GM12891 (cell line): ENCODE results near the gene KRT6B.

Experiments
- DNase-seq: peaks from one replicate; pipeline ENCODE4 v3.0.0; 2011; ENCODE audit warnings: low spot score; ENCODE audit not compliant: insufficient read length
- FAIRE-seq: peaks from 2 replicates; lab custom pipeline; 2011; peaks lifted over from hg19 to GRCh38; lab: Jason Lieb, UNC
- PAX5 ChIP-seq: IDR thresholded peaks from 2 replicates; pipeline ENCODE4 v1.6.1; 2011; ENCODE audit warnings: low read length, moderate library complexity, mild to moderate bottlenecking; ENCODE audit not compliant: insufficient read depth, severe bottlenecking
- POLR2A ChIP-seq: IDR thresholded peaks from 2 replicates; pipeline ENCODE4 v1.6.1; 2011; ENCODE audit warnings: low read depth, low read length, control low read depth
- POLR2AphosphoS5 ChIP-seq: IDR thresholded peaks from 2 replicates; pipeline ENCODE4 v1.6.1; 2011; ENCODE audit warnings: low read depth, low read length, control low read depth
- POU2F2 ChIP-seq: IDR thresholded peaks from 2 replicates; pipeline ENCODE4 v1.6.1; 2011; ENCODE audit warnings: low read depth, mild to moderate bottlenecking, control low read depth, low read length, moderate library complexity
- SPI1 ChIP-seq: IDR thresholded peaks from 2 replicates; pipeline ENCODE4 v1.6.1; 2011; ENCODE audit warnings: low read depth, low read length, control low read depth
- TAF1 ChIP-seq: IDR thresholded peaks from 2 replicates; pipeline ENCODE4 v1.6.1; 2011; ENCODE audit warnings: low read depth, low read length, control low read depth

Gene KRT6B

GRCh38 chr12:52423661-52424500 lies 28.1 kb downstream of the KRT6B start:
- TF ChIP-seq POU2F2 (no peak), PAX5 (no peak), POLR2AphosphoS5 (no peak), SPI1 (no peak), TAF1 (no peak), POLR2A (no peak)
- FAIRE-seq (no peak), DNase-seq (no peak)

- FAIRE-seq (no peak), DNase-seq (no peak)
- TF ChIP-seq TAF1 = no peak
Measured at GRCh38 chr12:52423035-52423434, 28.9 kb downstream of the KRT6B start.

- TF ChIP-seq POU2F2 (no peak), TAF1 (no peak), SPI1 (no peak), POLR2A (no peak), PAX5 (no peak), POLR2AphosphoS5 (no peak)
- DNase-seq (no peak), FAIRE-seq (no peak)
Measured at GRCh38 chr12:52419656-52420055, 32.3 kb downstream of the KRT6B start.

GRCh38 chr12:52418576-52419110 lies 33.3 kb downstream of the KRT6B start:
- FAIRE-seq (no peak), DNase-seq (no peak)
- no peak for TF ChIP-seq SPI1
- TF ChIP-seq POLR2AphosphoS5 = no peak
- TF ChIP-seq PAX5 = no peak
- TF ChIP-seq POLR2A = no peak
- no peak for TF ChIP-seq TAF1
- no peak for TF ChIP-seq POU2F2

- DNase-seq (no peak), FAIRE-seq (no peak)
- TF ChIP-seq POLR2A = no peak
- TF ChIP-seq PAX5 = no peak
- no peak for TF ChIP-seq TAF1
- no peak for TF ChIP-seq POLR2AphosphoS5
- TF ChIP-seq POU2F2 = no peak
- no peak for TF ChIP-seq SPI1
Measured at GRCh38 chr12:52417740-52418139, 34.2 kb downstream of the KRT6B start.

GRCh38 chr12:52416795-52417194 lies 35.2 kb downstream of the KRT6B start:
- TF ChIP-seq SPI1 (no peak), POLR2AphosphoS5 (no peak), PAX5 (no peak), POLR2A (no peak), POU2F2 (no peak), TAF1 (no peak)

GRCh38 chr12:52415870-52416750 lies 35.8 kb downstream of the KRT6B start:
- no peak for DNase-seq
- no peak for TF ChIP-seq POLR2A
- no peak for TF ChIP-seq TAF1
- no peak for TF ChIP-seq POLR2AphosphoS5
- no peak for TF ChIP-seq POU2F2
- TF ChIP-seq PAX5 = no peak
- TF ChIP-seq SPI1 = no peak
- FAIRE-seq = peak; percentile 59

More at GRCh38 chr12:52416795-52417194, 35.2 kb downstream of the KRT6B start:
- DNase-seq = no peak
- no peak for FAIRE-seq

- TF ChIP-seq POLR2AphosphoS5 = no peak
- TF ChIP-seq POU2F2 = no peak
- TF ChIP-seq POLR2A = no peak
- TF ChIP-seq TAF1 = no peak
- no peak for TF ChIP-seq PAX5
- DNase-seq (no peak), FAIRE-seq (no peak)
Measured at GRCh38 chr12:52414936-52415335, 37.0 kb downstream of the KRT6B start.

- DNase-seq (no peak), FAIRE-seq (no peak)
- TF ChIP-seq POU2F2 = no peak
- no peak for TF ChIP-seq TAF1
- no peak for TF ChIP-seq POLR2A
- TF ChIP-seq POLR2AphosphoS5 = no peak
- TF ChIP-seq PAX5 = no peak
- no peak for TF ChIP-seq SPI1
Measured at GRCh38 chr12:52413782-52414345, 38.1 kb downstream of the KRT6B start.

GRCh38 chr12:52413202-52413601 lies 38.7 kb downstream of the KRT6B start:
- TF ChIP-seq PAX5 = no peak
- TF ChIP-seq POU2F2 = no peak
- no peak for TF ChIP-seq POLR2AphosphoS5
- no peak for TF ChIP-seq SPI1
- no peak for TF ChIP-seq POLR2A
- no peak for TF ChIP-seq TAF1
- no peak for DNase-seq

More at GRCh38 chr12:52413202-52413601, 38.7 kb downstream of the KRT6B start:
- no peak for FAIRE-seq
